ENCODE measurements around the gene PIGM.

- TF ChIP-seq CTCF (conservative IDR thresholded peaks at IDR 0.05) (no peak), ZFX (IDR thresholded peaks at IDR 0.05) (no peak)
Observed at GRCh38 chr1:160001440-160001839, 30.4 kb downstream of the PIGM start.

Measured in C4-2B (cell line).